Measurements from ENCODE around the gene SGIP1.

The SGIP1 gene

DNA sequence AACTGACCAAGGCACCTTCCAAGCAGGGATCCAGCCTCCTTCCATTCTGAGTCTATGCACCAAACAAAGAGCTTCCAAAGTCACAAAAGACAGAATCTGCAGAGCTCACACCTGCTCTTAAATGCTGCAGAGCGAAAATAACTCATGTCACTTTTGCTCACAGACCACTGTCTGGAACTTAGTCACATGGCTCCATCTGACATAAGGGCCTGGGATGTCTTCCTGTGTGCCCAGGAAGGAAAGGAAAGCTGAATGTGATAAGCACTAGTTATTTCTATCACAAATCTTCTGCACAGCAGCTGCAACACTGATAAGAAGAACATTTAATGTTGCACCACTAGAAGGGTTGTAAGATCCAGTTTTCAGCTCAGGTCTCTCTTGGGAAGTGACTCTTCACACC, 39.5 kb upstream of the SGIP1 start:
- TF ChIP-seq, protein P1, sequence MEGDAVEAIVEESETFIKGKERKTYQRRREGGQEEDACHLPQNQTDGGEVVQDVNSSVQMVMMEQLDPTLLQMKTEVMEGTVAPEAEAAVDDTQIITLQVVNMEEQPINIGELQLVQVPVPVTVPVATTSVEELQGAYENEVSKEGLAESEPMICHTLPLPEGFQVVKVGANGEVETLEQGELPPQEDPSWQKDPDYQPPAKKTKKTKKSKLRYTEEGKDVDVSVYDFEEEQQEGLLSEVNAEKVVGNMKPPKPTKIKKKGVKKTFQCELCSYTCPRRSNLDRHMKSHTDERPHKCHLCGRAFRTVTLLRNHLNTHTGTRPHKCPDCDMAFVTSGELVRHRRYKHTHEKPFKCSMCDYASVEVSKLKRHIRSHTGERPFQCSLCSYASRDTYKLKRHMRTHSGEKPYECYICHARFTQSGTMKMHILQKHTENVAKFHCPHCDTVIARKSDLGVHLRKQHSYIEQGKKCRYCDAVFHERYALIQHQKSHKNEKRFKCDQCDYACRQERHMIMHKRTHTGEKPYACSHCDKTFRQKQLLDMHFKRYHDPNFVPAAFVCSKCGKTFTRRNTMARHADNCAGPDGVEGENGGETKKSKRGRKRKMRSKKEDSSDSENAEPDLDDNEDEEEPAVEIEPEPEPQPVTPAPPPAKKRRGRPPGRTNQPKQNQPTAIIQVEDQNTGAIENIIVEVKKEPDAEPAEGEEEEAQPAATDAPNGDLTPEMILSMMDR (IDR thresholded peaks at IDR 0.05; ENCODE audit: low read depth, low read length, poor library complexity, severe bottlenecking), result no peak
- no peak for TF ChIP-seq EZH2phosphoT487 (IDR thresholded peaks at IDR 0.05; ENCODE audit: borderline replicate concordance, low read length)
- no peaks in the 10 kb centered on the region for H3K36me3 ChIP-seq (ENCODE audit: control insufficient read depth, low read length)
- no peaks in the 10 kb centered on the region for H3K9me2 ChIP-seq (replicated peaks; ENCODE audit: control insufficient read depth, low read length)
- H3K27me3 ChIP-seq (ENCODE audit: control insufficient read depth, low read length), result no peaks in the 10 kb centered on the region
- peaks cover 38% of the 10 kb centered on the region for H3K4me1 ChIP-seq (ENCODE audit: control insufficient read depth, low read length)
- no peaks in the 10 kb centered on the region for H3K79me2 ChIP-seq (ENCODE audit: control insufficient read depth, low read length)
- H3K4me2 ChIP-seq (ENCODE audit: low read length), result no peak overlapping the region
- no peaks in the 10 kb centered on the region for H3K9me3 ChIP-seq (ENCODE audit: control insufficient read depth, insufficient read depth, low read length)
- no peak overlapping the region for H3K27ac ChIP-seq (ENCODE audit: low read depth, low read length)
- H3F3A ChIP-seq (ENCODE audit: control insufficient read depth, insufficient read depth), result no peaks in the 10 kb centered on the region
- H4K20me1 ChIP-seq (ENCODE audit: control insufficient read depth, insufficient read depth, low read depth, low read length), result no peaks in the 10 kb centered on the region
- H3K4me3 ChIP-seq (ENCODE audit: low read length), result no peak overlapping the region

DNA sequence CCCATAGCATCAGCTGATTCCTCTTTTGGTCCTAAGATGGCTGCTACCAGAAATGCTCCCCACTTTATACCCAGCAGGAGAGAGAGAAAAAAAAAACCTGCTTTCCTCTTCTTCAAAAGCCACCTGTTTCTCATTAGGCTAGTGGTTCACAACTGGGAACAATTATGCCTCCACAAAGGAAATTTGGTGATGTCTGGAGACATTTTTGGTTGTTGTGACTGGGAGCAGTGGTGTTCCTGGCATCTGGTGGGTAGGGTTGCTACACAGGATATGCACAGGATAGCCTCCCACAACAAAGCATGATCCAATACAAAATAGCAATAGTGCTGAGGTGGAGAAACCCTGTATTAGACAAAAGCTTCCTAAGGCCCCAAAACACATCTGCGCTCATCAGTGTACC, 38.5 kb upstream of the SGIP1 start:
- Histone ChIP-seq H3K4me3 (ENCODE audit: low read length) (no peak overlapping the region), H3K9me3 (ENCODE audit: control insufficient read depth, insufficient read depth, low read length) (no peaks in the 10 kb centered on the region), H3K9me2 (replicated peaks; ENCODE audit: control insufficient read depth, low read length) (no peaks in the 10 kb centered on the region), H3K4me1 (ENCODE audit: control insufficient read depth, low read length) (peaks cover 29% of the 10 kb centered on the region), H3K36me3 (ENCODE audit: control insufficient read depth, low read length) (no peaks in the 10 kb centered on the region), H3K4me2 (ENCODE audit: low read length) (no peak overlapping the region), H3F3A (ENCODE audit: control insufficient read depth, insufficient read depth) (no peaks in the 10 kb centered on the region), H3K27me3 (ENCODE audit: control insufficient read depth, low read length) (no peaks in the 10 kb centered on the region), H4K20me1 (ENCODE audit: control insufficient read depth, insufficient read depth, low read depth, low read length) (no peaks in the 10 kb centered on the region), H3K27ac (ENCODE audit: low read depth, low read length) (no peak overlapping the region), H3K79me2 (ENCODE audit: control insufficient read depth, low read length) (no peaks in the 10 kb centered on the region)
- no peak for TF ChIP-seq EZH2phosphoT487 (IDR thresholded peaks at IDR 0.05; ENCODE audit: borderline replicate concordance, low read length)
- TF ChIP-seq, protein P1 (IDR thresholded peaks at IDR 0.05; ENCODE audit: low read depth, low read length, poor library complexity, severe bottlenecking), result no peak

DNA sequence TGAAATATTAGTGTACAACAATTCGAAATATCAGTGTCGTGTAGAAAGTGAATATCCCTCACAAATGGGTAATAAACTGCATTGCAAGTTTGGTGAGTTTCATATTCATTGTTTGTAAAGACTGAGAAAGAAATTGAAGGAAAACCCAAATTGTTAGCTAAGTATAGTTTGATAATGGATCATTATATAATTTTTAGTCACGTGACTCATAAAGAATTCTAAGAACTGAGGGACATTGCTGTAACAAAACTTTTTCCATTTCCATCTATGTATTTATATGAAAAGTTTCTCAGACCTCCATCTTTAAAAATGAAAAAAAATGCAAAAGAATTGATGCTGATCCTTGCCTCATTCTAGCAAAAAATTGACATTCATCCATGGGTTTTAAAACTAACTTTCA, 36.0 kb upstream of the SGIP1 start:
- no peak for TF ChIP-seq EZH2phosphoT487 (IDR thresholded peaks at IDR 0.05; ENCODE audit: borderline replicate concordance, low read length)
- TF ChIP-seq, protein P1 (IDR thresholded peaks at IDR 0.05; ENCODE audit: low read depth, low read length, poor library complexity, severe bottlenecking), result no peak
- Histone ChIP-seq H4K20me1 (ENCODE audit: control insufficient read depth, insufficient read depth, low read depth, low read length) (no peaks in the 10 kb centered on the region), H3K79me2 (ENCODE audit: control insufficient read depth, low read length) (no peaks in the 10 kb centered on the region), H3K4me3 (ENCODE audit: low read length) (no peak overlapping the region), H3K9me2 (replicated peaks; ENCODE audit: control insufficient read depth, low read length) (no peaks in the 10 kb centered on the region), H3K4me1 (ENCODE audit: control insufficient read depth, low read length) (peaks cover 20% of the 10 kb centered on the region), H3K27me3 (ENCODE audit: control insufficient read depth, low read length) (no peaks in the 10 kb centered on the region), H3F3A (ENCODE audit: control insufficient read depth, insufficient read depth) (no peaks in the 10 kb centered on the region), H3K9me3 (ENCODE audit: control insufficient read depth, insufficient read depth, low read length) (no peaks in the 10 kb centered on the region), H3K36me3 (ENCODE audit: control insufficient read depth, low read length) (no peaks in the 10 kb centered on the region), H3K27ac (ENCODE audit: low read depth, low read length) (no peak overlapping the region), H3K4me2 (ENCODE audit: low read length) (no peak overlapping the region)

DNA sequence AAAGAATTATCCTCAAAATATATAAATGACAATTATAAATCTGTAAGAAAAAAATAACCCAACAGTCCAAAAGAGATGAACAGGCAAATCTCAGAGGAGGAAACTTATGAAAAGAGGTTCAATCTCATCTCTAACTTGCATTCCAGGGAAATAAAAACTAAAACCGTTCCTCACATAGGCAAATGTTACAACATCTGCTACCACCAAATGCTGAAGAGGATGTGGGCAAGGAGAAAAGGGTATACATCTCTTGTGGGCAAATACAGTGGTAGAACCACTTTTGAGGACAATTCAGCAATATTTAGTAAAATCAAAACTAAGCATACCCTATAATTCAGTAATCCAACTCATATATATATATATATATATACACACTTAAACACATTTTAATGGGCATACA, 33.7 kb upstream of the SGIP1 start:
- H3K4me2 ChIP-seq (ENCODE audit: low read length), result no peak overlapping the region
- H3K4me3 ChIP-seq (ENCODE audit: low read length), result no peak overlapping the region
- H3K27me3 ChIP-seq (ENCODE audit: control insufficient read depth, low read length), result no peaks in the 10 kb centered on the region
- H3K79me2 ChIP-seq (ENCODE audit: control insufficient read depth, low read length), result no peaks in the 10 kb centered on the region
- no peak for TF ChIP-seq EZH2phosphoT487 (IDR thresholded peaks at IDR 0.05; ENCODE audit: borderline replicate concordance, low read length)
- TF ChIP-seq, protein P1 (IDR thresholded peaks at IDR 0.05; ENCODE audit: low read depth, low read length, poor library complexity, severe bottlenecking), result no peak
- no peak overlapping the region for H3K27ac ChIP-seq (ENCODE audit: low read depth, low read length)
- no peaks in the 10 kb centered on the region for H3K36me3 ChIP-seq (ENCODE audit: control insufficient read depth, low read length)
- no peaks in the 10 kb centered on the region for H4K20me1 ChIP-seq (ENCODE audit: control insufficient read depth, insufficient read depth, low read depth, low read length)
- no peaks in the 10 kb centered on the region for H3F3A ChIP-seq (ENCODE audit: control insufficient read depth, insufficient read depth)
- H3K9me2 ChIP-seq (replicated peaks; ENCODE audit: control insufficient read depth, low read length), result no peaks in the 10 kb centered on the region
- peaks cover 9% of the 10 kb centered on the region for H3K4me1 ChIP-seq (ENCODE audit: control insufficient read depth, low read length)
- H3K9me3 ChIP-seq (ENCODE audit: control insufficient read depth, insufficient read depth, low read length), result no peaks in the 10 kb centered on the region

Data from DOHH2 (cell line).